ENCODE data around the gene SLC23A1. TPM values are rescaled to one million over a fixed set of nuclear protein-coding genes. Genes with fewer than 3 reads are reported as not detected.

SLC23A1 gene
- total and polyA plus RNA-seq, 9 of the 15 experiments (the other 6 are each of a cell fraction or from before 2014, with no cell fraction given): 0.03 to 0.20 (median 0.05) TPM; not detected in 5

DNA sequence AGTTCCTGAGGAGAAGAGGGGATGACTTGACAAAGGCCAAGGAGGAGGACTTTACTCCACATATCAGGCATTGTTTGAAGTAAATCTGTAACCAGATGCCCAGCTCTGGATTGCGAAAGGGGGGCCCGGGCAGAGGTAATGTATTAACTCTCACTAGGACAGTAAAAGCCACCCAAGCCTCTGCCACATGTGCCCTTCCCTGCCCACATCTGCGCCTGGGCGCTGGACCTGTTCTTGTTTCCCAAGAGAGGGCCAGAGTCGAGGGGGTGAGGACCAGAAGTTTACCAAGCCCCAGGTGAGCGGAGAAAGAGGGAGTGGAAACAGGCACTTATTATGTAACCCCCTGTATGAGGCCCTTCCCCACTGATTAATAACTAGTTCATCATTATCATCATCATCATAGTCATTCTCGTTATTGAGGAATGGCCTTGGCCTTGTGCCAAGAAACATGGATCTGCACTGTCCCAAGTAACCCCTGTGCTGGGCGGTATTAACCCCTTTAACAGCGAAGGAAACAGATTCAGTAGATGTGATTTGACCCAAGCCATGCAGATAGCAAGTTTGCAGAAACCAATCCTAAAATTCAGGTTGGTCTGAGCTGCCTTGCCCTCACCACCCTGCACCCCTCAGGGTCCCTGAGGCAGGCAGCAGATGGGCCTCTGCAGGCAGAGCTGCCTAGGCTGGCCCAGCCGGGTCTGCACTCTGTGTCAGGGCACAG is at the start of gene SLC23A1 (continued):
- TF ChIP-seq TCF3 (CRISPR knock-in tag; IDR thresholded peaks at IDR 0.05): no peak
- TF ChIP-seq NFIC (IDR thresholded peaks at IDR 0.05): peak; percentile 99
- no peak for TF ChIP-seq ETS2 (tag; IDR thresholded peaks at IDR 0.05; ENCODE audit: borderline replicate concordance, poor library complexity, severe bottlenecking)
- no peak for TF ChIP-seq EGR1 (conservative IDR thresholded peaks at IDR 0.05)
- peak; percentile 80 for TF ChIP-seq SMAD1 (IDR thresholded peaks at IDR 0.05; ENCODE audit: low read depth, low read length, partially characterized antibody)
- TF ChIP-seq HNRNPK (IDR thresholded peaks at IDR 0.05; ENCODE audit: low read depth, low read length, poor library complexity, severe bottlenecking): no peak
- TF ChIP-seq, protein P1, sequence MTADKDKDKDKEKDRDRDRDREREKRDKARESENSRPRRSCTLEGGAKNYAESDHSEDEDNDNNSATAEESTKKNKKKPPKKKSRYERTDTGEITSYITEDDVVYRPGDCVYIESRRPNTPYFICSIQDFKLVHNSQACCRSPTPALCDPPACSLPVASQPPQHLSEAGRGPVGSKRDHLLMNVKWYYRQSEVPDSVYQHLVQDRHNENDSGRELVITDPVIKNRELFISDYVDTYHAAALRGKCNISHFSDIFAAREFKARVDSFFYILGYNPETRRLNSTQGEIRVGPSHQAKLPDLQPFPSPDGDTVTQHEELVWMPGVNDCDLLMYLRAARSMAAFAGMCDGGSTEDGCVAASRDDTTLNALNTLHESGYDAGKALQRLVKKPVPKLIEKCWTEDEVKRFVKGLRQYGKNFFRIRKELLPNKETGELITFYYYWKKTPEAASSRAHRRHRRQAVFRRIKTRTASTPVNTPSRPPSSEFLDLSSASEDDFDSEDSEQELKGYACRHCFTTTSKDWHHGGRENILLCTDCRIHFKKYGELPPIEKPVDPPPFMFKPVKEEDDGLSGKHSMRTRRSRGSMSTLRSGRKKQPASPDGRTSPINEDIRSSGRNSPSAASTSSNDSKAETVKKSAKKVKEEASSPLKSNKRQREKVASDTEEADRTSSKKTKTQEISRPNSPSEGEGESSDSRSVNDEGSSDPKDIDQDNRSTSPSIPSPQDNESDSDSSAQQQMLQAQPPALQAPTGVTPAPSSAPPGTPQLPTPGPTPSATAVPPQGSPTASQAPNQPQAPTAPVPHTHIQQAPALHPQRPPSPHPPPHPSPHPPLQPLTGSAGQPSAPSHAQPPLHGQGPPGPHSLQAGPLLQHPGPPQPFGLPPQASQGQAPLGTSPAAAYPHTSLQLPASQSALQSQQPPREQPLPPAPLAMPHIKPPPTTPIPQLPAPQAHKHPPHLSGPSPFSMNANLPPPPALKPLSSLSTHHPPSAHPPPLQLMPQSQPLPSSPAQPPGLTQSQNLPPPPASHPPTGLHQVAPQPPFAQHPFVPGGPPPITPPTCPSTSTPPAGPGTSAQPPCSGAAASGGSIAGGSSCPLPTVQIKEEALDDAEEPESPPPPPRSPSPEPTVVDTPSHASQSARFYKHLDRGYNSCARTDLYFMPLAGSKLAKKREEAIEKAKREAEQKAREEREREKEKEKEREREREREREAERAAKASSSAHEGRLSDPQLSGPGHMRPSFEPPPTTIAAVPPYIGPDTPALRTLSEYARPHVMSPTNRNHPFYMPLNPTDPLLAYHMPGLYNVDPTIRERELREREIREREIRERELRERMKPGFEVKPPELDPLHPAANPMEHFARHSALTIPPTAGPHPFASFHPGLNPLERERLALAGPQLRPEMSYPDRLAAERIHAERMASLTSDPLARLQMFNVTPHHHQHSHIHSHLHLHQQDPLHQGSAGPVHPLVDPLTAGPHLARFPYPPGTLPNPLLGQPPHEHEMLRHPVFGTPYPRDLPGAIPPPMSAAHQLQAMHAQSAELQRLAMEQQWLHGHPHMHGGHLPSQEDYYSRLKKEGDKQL (CRISPR knock-in tag; IDR thresholded peaks at IDR 0.05; ENCODE audit: borderline replicate concordance): no peak
